ENCODE results near the gene OR51B4. TPM values are rescaled to one million over a fixed set of nuclear protein-coding genes. Genes with fewer than 3 reads are reported as not detected.

Gene OR51B4
- polyA plus RNA-seq, 1 donor from 2014 or later, result not detected

GRCh38 chr11:5280582-5281102, 21.1 kb downstream of the OR51B4 start:
- Histone ChIP-seq H3K27ac (ENCODE audit: low read length) (no peak overlapping the region), H3K27me3 (ENCODE audit: insufficient read depth, low read depth, low read length) (no peaks in the 10 kb centered on the region), H3K4me2 (ENCODE audit: low read length) (no peak overlapping the region), H3K79me2 (replicated peaks; ENCODE audit: insufficient read depth, low read length) (no peaks in the 10 kb centered on the region), H2AFZ (ENCODE audit: low read depth, low read length) (no peak overlapping the region), H3K9ac (ENCODE audit: low read length) (no peak overlapping the region), H4K20me1 (ENCODE audit: insufficient read depth) (no peaks in the 10 kb centered on the region), H3K36me3 (ENCODE audit: insufficient read depth, low read length) (no peaks in the 10 kb centered on the region), H3K4me3 (ENCODE audit: low read length) (no peak overlapping the region), H3K9me3 (ENCODE audit: low read length) (no peaks in the 10 kb centered on the region), H3K9me2 (ENCODE audit: insufficient read depth, low read length) (no peaks in the 10 kb centered on the region), H3F3A (ENCODE audit: insufficient read depth, low read length, poor library complexity, severe bottlenecking) (no peaks in the 10 kb centered on the region)
- TF ChIP-seq MXI1 (conservative IDR thresholded peaks at IDR 0.05; ENCODE audit: poor library complexity, severe bottlenecking) (no peak), EP300 (conservative IDR thresholded peaks at IDR 0.05; ENCODE audit: poor library complexity, severe bottlenecking) (no peak), SMC3 (conservative IDR thresholded peaks at IDR 0.05; ENCODE audit: poor library complexity) (no peak), POLR2AphosphoS5 (IDR thresholded peaks at IDR 0.05) (no peak), EZH2 (IDR thresholded peaks at IDR 0.05; ENCODE audit: borderline replicate concordance, insufficient read depth, low read length, poor library complexity, severe bottlenecking) (no peak), REST (IDR thresholded peaks at IDR 0.05; ENCODE audit: borderline replicate concordance) (no peak)

- TF ChIP-seq TAF1 (IDR thresholded peaks at IDR 0.05; ENCODE audit: low read depth) (no peak), EZH2 (IDR thresholded peaks at IDR 0.05; ENCODE audit: borderline replicate concordance, insufficient read depth, low read length, poor library complexity, severe bottlenecking) (no peak), POLR2AphosphoS5 (IDR thresholded peaks at IDR 0.05) (no peak), REST (IDR thresholded peaks at IDR 0.05; ENCODE audit: borderline replicate concordance) (no peak), RAD21 (conservative IDR thresholded peaks at IDR 0.05) (no peak), CTCF (IDR thresholded peaks at IDR 0.05; ENCODE audit: poor library complexity, severe bottlenecking) (no peak), EP300 (conservative IDR thresholded peaks at IDR 0.05; ENCODE audit: poor library complexity, severe bottlenecking) (no peak), MXI1 (conservative IDR thresholded peaks at IDR 0.05; ENCODE audit: poor library complexity, severe bottlenecking) (no peak), SMC3 (conservative IDR thresholded peaks at IDR 0.05; ENCODE audit: poor library complexity) (no peak)
- Histone ChIP-seq H3K4me2 (ENCODE audit: low read length) (no peak overlapping the region), H3K36me3 (ENCODE audit: insufficient read depth, low read length) (no peaks in the 10 kb centered on the region), H2AFZ (ENCODE audit: low read depth, low read length) (no peak overlapping the region), H3K27me3 (ENCODE audit: insufficient read depth, low read depth, low read length) (no peaks in the 10 kb centered on the region), H4K20me1 (ENCODE audit: insufficient read depth) (no peaks in the 10 kb centered on the region), H3K27ac (ENCODE audit: low read length) (no peak overlapping the region), H3K9me3 (ENCODE audit: low read length) (no peaks in the 10 kb centered on the region), H3K9ac (ENCODE audit: low read length) (no peak overlapping the region), H3K9me2 (ENCODE audit: insufficient read depth, low read length) (no peaks in the 10 kb centered on the region), H3K79me2 (replicated peaks; ENCODE audit: insufficient read depth, low read length) (no peaks in the 10 kb centered on the region), H3F3A (ENCODE audit: insufficient read depth, low read length, poor library complexity, severe bottlenecking) (no peaks in the 10 kb centered on the region), H3K4me3 (ENCODE audit: low read length) (no peak overlapping the region)
These were observed 22.2 kb downstream of the OR51B4 start for GRCh38 chr11:5279471-5280090.
